HepG2 (cell line): Measurements from ENCODE around the gene MICAL3. TPM values are rescaled to one million over a fixed set of nuclear protein-coding genes. Genes with fewer than 3 reads are reported as not detected.

ENCODE experiments used
- ATF5 ChIP-seq: sonication (generic); formaldehyde crosslinking; IDR thresholded peaks from 2 replicates; pipeline ENCODE4 v1.4.0; 2020; ENCODE audit warnings: mild to moderate bottlenecking, low read depth, missing genetic modification reagents
- ATRX ChIP-seq: sonication (generic); formaldehyde crosslinking; IDR thresholded peaks from 2 replicates; pipeline ENCODE4 v1.4.0; 2020; ENCODE audit warnings: missing genetic modification reagents, borderline replicate concordance
- GATA4 ChIP-seq: sonication (generic); IDR thresholded peaks from 2 replicates; pipeline ENCODE4 v1.6.1; 2016; ENCODE audit warnings: antibody characterized with exemption, low read depth, borderline replicate concordance
- MLX ChIP-seq: IDR thresholded peaks from 2 replicates; pipeline ENCODE4 v1.6.1; 2016
- MXD4 ChIP-seq: IDR thresholded peaks from 2 replicates; pipeline ENCODE4 v1.6.1; 2016; ENCODE audit warnings: mild to moderate bottlenecking, missing biosample characterization, missing genetic modification reagents
- NBN ChIP-seq: fragments of 450-650 bp; conservative IDR thresholded peaks from 2 replicates; pipeline ENCODE4 v1.6.1; 2017
- XRCC5 ChIP-seq: fragments of 200-400 bp; formaldehyde crosslinking; optimal IDR thresholded peaks from 2 replicates; pipeline ENCODE3; 2017; ENCODE audit warnings: mild to moderate bottlenecking, low read length
- ZFP36L2 ChIP-seq: sonication (generic); formaldehyde crosslinking; IDR thresholded peaks from 2 replicates; pipeline ENCODE4 v1.4.0; 2020; ENCODE audit warnings: missing genetic modification reagents
- ZNF138 ChIP-seq: sonication (generic); formaldehyde crosslinking; IDR thresholded peaks from 2 replicates; pipeline ENCODE4 v1.5.0; 2020; ENCODE audit warnings: mild to moderate bottlenecking, low read depth, missing genetic modification reagents
- ZNF598 ChIP-seq: sonication (generic); formaldehyde crosslinking; IDR thresholded peaks from 2 replicates; pipeline ENCODE4 v1.5.1; 2020; ENCODE audit warnings: mild to moderate bottlenecking, missing genetic modification reagents, borderline replicate concordance
- ZNF746 ChIP-seq: sonication (generic); formaldehyde crosslinking; IDR thresholded peaks from 2 replicates; pipeline ENCODE4 v1.8.0; 2022; ENCODE audit warnings: mild to moderate bottlenecking, missing genetic modification reagents
- ZSCAN12 ChIP-seq: sonication (generic); formaldehyde crosslinking; IDR thresholded peaks from 2 replicates; pipeline ENCODE4 v1.9.0; 2021; ENCODE audit warnings: mild to moderate bottlenecking, missing genetic modification reagents
- polyA plus RNA-seq, 8 experiments: library from polyadenylated mRNA; depleted of rRNA in 3 of 8; stranded (reverse) in 7 of 8; unstranded in 1 of 8; fragments of >200 nt; fragmentation: Illumina TruSeq in 4 of 8; extraction: Trizol in 4 of 8; gene quantifications; 2 replicates each; pipeline versions ENCODE4 v1.2.1 to v1.2.3, GENCODE V29; 2011 to 2016; ENCODE audit warnings: low read depth in 4 of 8, missing spikeins in 1 of 8, mixed read lengths in 1 of 8; ENCODE audit not compliant: insufficient read depth in 1 of 8
- total RNA-seq, 5 experiments: library from RNA; depleted of rRNA; stranded (reverse); fragments of >200 nt; fragmentation: Illumina TruSeq; extraction: Trizol; gene quantifications; 2 replicates each; pipeline ENCODE4 v1.2.3, GENCODE V29; 2016; ENCODE audit warnings: low read depth in 1 of 5
- TF ChIP-seq, protein P1 (sequence below): sonication (generic); formaldehyde crosslinking; IDR thresholded peaks from 2 replicates; pipeline ENCODE4 v1.4.0; 2020; ENCODE audit warnings: mild to moderate bottlenecking, missing genetic modification reagents
- TF ChIP-seq, protein P2 (sequence below): sonication (generic); formaldehyde crosslinking; IDR thresholded peaks from 2 replicates; pipeline ENCODE4 v1.4.0; 2020; ENCODE audit warnings: mild to moderate bottlenecking, missing genetic modification reagents
- TF ChIP-seq, protein P3 (sequence below): fragments of 450-650 bp; IDR thresholded peaks from 2 replicates; pipeline ENCODE4 v1.6.1; 2017
- TF ChIP-seq, protein P4 (sequence below): sonication (generic); formaldehyde crosslinking; IDR thresholded peaks from 2 replicates; pipeline ENCODE4 v1.8.1; 2022; ENCODE audit warnings: mild to moderate bottlenecking, missing genetic modification reagents
- TF ChIP-seq, protein P5 (sequence below): sonication (generic); formaldehyde crosslinking; IDR thresholded peaks from 2 replicates; pipeline ENCODE4 v1.5.0; 2020; ENCODE audit warnings: mild to moderate bottlenecking, missing genetic modification reagents

MICAL3 gene
- total and polyA plus RNA-seq, 2 of the 13 experiments (the other 11 are each of a cell fraction or from before 2014, with no cell fraction given): 5.3 to 12.5 TPM

GRCh38 chr22:18060646-18061620 lies 36.6 kb upstream of the MICAL3 start (continued):
- TF ChIP-seq, protein P1, sequence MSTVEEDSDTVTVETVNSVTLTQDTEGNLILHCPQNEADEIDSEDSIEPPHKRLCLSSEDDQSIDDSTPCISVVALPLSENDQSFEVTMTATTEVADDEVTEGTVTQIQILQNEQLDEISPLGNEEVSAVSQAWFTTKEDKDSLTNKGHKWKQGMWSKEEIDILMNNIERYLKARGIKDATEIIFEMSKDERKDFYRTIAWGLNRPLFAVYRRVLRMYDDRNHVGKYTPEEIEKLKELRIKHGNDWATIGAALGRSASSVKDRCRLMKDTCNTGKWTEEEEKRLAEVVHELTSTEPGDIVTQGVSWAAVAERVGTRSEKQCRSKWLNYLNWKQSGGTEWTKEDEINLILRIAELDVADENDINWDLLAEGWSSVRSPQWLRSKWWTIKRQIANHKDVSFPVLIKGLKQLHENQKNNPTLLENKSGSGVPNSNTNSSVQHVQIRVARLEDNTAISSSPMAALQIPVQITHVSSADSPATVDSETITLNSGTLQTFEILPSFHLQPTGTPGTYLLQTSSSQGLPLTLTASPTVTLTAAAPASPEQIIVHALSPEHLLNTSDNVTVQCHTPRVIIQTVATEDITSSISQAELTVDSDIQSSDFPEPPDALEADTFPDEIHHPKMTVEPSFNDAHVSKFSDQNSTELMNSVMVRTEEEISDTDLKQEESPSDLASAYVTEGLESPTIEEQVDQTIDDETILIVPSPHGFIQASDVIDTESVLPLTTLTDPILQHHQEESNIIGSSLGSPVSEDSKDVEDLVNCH (CRISPR knock-in tag): no peak
- TF ChIP-seq ATF5 (CRISPR knock-in tag) (no peak), ZNF746 (CRISPR knock-in tag) (0 out of 2 replicates have a peak, but pooled peaks have one; percentile 15), MXD4 (no peak), ZNF598 (no peak), ZSCAN12 (no peak), ZNF138 (CRISPR knock-in tag) (no peak), XRCC5 (peak; percentile 67), MLX (CRISPR knock-in tag) (no peak), NBN (no peak), ATRX (no peak), GATA4 (no peak), ZFP36L2 (CRISPR knock-in tag) (no peak)
- TF ChIP-seq, protein P2, sequence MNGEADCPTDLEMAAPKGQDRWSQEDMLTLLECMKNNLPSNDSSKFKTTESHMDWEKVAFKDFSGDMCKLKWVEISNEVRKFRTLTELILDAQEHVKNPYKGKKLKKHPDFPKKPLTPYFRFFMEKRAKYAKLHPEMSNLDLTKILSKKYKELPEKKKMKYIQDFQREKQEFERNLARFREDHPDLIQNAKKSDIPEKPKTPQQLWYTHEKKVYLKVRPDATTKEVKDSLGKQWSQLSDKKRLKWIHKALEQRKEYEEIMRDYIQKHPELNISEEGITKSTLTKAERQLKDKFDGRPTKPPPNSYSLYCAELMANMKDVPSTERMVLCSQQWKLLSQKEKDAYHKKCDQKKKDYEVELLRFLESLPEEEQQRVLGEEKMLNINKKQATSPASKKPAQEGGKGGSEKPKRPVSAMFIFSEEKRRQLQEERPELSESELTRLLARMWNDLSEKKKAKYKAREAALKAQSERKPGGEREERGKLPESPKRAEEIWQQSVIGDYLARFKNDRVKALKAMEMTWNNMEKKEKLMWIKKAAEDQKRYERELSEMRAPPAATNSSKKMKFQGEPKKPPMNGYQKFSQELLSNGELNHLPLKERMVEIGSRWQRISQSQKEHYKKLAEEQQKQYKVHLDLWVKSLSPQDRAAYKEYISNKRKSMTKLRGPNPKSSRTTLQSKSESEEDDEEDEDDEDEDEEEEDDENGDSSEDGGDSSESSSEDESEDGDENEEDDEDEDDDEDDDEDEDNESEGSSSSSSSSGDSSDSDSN (CRISPR knock-in tag): no peak
- TF ChIP-seq, protein P3, sequence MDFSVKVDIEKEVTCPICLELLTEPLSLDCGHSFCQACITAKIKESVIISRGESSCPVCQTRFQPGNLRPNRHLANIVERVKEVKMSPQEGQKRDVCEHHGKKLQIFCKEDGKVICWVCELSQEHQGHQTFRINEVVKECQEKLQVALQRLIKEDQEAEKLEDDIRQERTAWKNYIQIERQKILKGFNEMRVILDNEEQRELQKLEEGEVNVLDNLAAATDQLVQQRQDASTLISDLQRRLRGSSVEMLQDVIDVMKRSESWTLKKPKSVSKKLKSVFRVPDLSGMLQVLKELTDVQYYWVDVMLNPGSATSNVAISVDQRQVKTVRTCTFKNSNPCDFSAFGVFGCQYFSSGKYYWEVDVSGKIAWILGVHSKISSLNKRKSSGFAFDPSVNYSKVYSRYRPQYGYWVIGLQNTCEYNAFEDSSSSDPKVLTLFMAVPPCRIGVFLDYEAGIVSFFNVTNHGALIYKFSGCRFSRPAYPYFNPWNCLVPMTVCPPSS: no peak
- TF ChIP-seq, protein P4, sequence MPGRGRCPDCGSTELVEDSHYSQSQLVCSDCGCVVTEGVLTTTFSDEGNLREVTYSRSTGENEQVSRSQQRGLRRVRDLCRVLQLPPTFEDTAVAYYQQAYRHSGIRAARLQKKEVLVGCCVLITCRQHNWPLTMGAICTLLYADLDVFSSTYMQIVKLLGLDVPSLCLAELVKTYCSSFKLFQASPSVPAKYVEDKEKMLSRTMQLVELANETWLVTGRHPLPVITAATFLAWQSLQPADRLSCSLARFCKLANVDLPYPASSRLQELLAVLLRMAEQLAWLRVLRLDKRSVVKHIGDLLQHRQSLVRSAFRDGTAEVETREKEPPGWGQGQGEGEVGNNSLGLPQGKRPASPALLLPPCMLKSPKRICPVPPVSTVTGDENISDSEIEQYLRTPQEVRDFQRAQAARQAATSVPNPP (CRISPR knock-in tag): no peak
- TF ChIP-seq, protein P5, sequence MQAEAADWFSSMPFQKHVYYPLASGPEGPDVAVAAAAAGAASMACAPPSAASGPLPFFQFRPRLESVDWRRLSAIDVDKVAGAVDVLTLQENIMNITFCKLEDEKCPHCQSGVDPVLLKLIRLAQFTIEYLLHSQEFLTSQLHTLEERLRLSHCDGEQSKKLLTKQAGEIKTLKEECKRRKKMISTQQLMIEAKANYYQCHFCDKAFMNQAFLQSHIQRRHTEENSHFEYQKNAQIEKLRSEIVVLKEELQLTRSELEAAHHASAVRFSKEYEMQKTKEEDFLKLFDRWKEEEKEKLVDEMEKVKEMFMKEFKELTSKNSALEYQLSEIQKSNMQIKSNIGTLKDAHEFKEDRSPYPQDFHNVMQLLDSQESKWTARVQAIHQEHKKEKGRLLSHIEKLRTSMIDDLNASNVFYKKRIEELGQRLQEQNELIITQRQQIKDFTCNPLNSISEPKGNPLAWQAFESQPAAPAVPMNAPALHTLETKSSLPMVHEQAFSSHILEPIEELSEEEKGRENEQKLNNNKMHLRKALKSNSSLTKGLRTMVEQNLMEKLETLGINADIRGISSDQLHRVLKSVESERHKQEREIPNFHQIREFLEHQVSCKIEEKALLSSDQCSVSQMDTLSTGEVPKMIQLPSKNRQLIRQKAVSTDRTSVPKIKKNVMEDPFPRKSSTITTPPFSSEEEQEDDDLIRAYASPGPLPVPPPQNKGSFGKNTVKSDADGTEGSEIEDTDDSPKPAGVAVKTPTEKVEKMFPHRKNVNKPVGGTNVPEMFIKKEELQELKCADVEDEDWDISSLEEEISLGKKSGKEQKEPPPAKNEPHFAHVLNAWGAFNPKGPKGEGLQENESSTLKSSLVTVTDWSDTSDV (CRISPR knock-in tag): no peak
